Activated CD4-positive, alpha-beta T cell treated with anti-CD3 and anti-CD28 coated beads, Interleukin-2, Interleukin-4, amounts not matched to agents 100 ng/mL and 50 ng/mL, durations not matched to agents 16 hours and 8 hours (primary cell): ENCODE measurements around the gene GRAMD1B.

Experiments
- DNase-seq: peaks from one replicate; pipeline ENCODE4 v3.0.0-alpha.2; 2020; ENCODE audit warnings: low spot score

The GRAMD1B gene

GRCh38 chr11:123535401-123535800 is 105.3 kb downstream of the GRAMD1B start:
- no peak for DNase-seq

- DNase-seq, result no peak
Observed at GRCh38 chr11:123536690-123537437, 106.8 kb downstream of the GRAMD1B start.

- DNase-seq, result no peak
Observed at GRCh38 chr11:123537726-123538125, 107.7 kb downstream of the GRAMD1B start.

GRCh38 chr11:123543797-123544196 is 113.7 kb downstream of the GRAMD1B start:
- DNase-seq, result no peak

GRCh38 chr11:123544631-123545375 is 114.7 kb downstream of the GRAMD1B start:
- DNase-seq, result no peak

- no peak for DNase-seq
Observed at GRCh38 chr11:123545726-123546270, 115.7 kb downstream of the GRAMD1B start.

- DNase-seq, result no peak
Observed at GRCh38 chr11:123546515-123546914, 116.4 kb downstream of the GRAMD1B start.

GRCh38 chr11:123547180-123547579 is 117.1 kb downstream of the GRAMD1B start:
- DNase-seq, result no peak

GRCh38 chr11:123548774-123549173 is 118.7 kb downstream of the GRAMD1B start:
- DNase-seq, result no peak

GRCh38 chr11:123549926-123550917 is 120.2 kb downstream of the GRAMD1B start:
- no peak for DNase-seq

GRCh38 chr11:123551079-123551478 is 121.0 kb downstream of the GRAMD1B start:
- no peak for DNase-seq

- DNase-seq, result no peak
Observed at GRCh38 chr11:123556633-123557032, 126.6 kb downstream of the GRAMD1B start.

GRCh38 chr11:123558536-123559315 is 128.7 kb downstream of the GRAMD1B start:
- no peak for DNase-seq

- no peak for DNase-seq
Observed at GRCh38 chr11:123559523-123559955, 129.5 kb downstream of the GRAMD1B start.

- peak; percentile 8 for DNase-seq
Observed at GRCh38 chr11:123560006-123560405, 129.9 kb downstream of the GRAMD1B start.

GRCh38 chr11:123561431-123561800 is 131.3 kb downstream of the GRAMD1B start:
- no peak for DNase-seq

- no peak for DNase-seq
Observed at GRCh38 chr11:123562158-123562557, 132.1 kb downstream of the GRAMD1B start.

- no peak for DNase-seq
Observed at GRCh38 chr11:123562829-123563228, 132.8 kb downstream of the GRAMD1B start.

- DNase-seq, result no peak
Observed at GRCh38 chr11:123564221-123564620, 134.2 kb downstream of the GRAMD1B start.

- DNase-seq, result no peak
Observed at GRCh38 chr11:123566852-123567251, 136.8 kb downstream of the GRAMD1B start.

- DNase-seq, result no peak
Observed at GRCh38 chr11:123567466-123567865, 137.4 kb downstream of the GRAMD1B start.
